Activated CD8-positive, alpha-beta T cell treated with anti-CD3 and anti-CD28 coated beads for 36 hours (primary cell): ENCODE measurements around the gene RAC2. TPM values are rescaled to one million over a fixed set of nuclear protein-coding genes. Genes with fewer than 3 reads are reported as not detected.
A peak's percentile ranks its signal among the peaks of the same experiment; 100 is the strongest.

Source experiments
- ATAC-seq: fragments of 200-7000 bp; cut with Tn5 transposase; one replicate; pipeline ENCODE4 v1.10.0; 2021; ENCODE audit warnings: mild to moderate bottlenecking, moderate library complexity
- CTCF ChIA-PET: fragments of 350-600 bp; sonication (Branson Sonifier 250); formaldehyde crosslinking; loops from one replicate; lab custom pipeline; 2021; ENCODE audit warnings: antibody characterized with exemption; lab: Charles Lee
- POLR2A ChIA-PET: fragments of 350-600 bp; sonication (Branson Sonifier 250); formaldehyde crosslinking; loops from one replicate; lab custom pipeline; 2021; ENCODE audit warnings: antibody characterized with exemption; lab: Charles Lee
- DNase-seq: peaks from one replicate; pipeline ENCODE4 v3.0.0-alpha.2; 2020
- H3K27ac Mint-ChIP-seq: one replicate; pipeline ENCODE4 v1.8.0; 2021; ENCODE audit warnings: mild to moderate bottlenecking, mixed read lengths
- H3K27me3 Mint-ChIP-seq: one replicate; pipeline ENCODE4 v1.8.0; 2021; ENCODE audit warnings: mixed read lengths
- H3K36me3 Mint-ChIP-seq: one replicate; pipeline ENCODE4 v1.8.0; 2021; ENCODE audit warnings: low read depth, mixed read lengths
- H3K4me1 Mint-ChIP-seq: one replicate; pipeline ENCODE4 v1.8.0; 2021; ENCODE audit warnings: low read depth, mixed read lengths
- H3K4me3 Mint-ChIP-seq: one replicate; pipeline ENCODE4 v1.8.0; 2021; ENCODE audit warnings: mild to moderate bottlenecking, moderate library complexity, mixed read lengths
- H3K9me3 Mint-ChIP-seq: one replicate; pipeline ENCODE4 v1.8.0; 2021; ENCODE audit warnings: mixed read lengths
- CTCF ChIP-seq: fragments of 200-600 bp; IDR thresholded peaks from one replicate; pipeline ENCODE4 v1.8.0; 2022; ENCODE audit warnings: antibody characterized with exemption, mild to moderate bottlenecking
- intact Hi-C: fragments of 100-400 bp; cut with micrococcal nuclease; formaldehyde crosslinking; loops from one replicate; pipeline ENCODE4 v1.10.0; 2022
- total RNA-seq, 2 experiments: library from RNA; stranded (reverse); gene quantifications; one replicate each; pipeline ENCODE4 v1.2.3, GENCODE V29; 2021

Gene RAC2
- total RNA-seq, 2 experiments from 2014 or later: 699 to 717 TPM

GRCh38 chr22:37240240-37240940 is 3.7 kb downstream of the RAC2 start:
- intact Hi-C loops: no loop called here
- H3K9me3 Mint-ChIP-seq: no peaks in the 10 kb centered on the region
- POLR2A ChIA-PET: interaction anchor here (0.8 to 9.5 kb wide), 8 partner anchors 9 to 160 kb away, joined by 3 to 209 read pairs (median 6); partner anchors contain the start of gene IL2RB
- TF ChIP-seq CTCF: no peak
- peaks cover 87% of the 10 kb centered on the region for H3K36me3 Mint-ChIP-seq
- ATAC-seq: no peak
- H3K27me3 Mint-ChIP-seq: no peaks in the 10 kb centered on the region
- no peak for DNase-seq
- H3K4me1 Mint-ChIP-seq: peaks cover 68% of the 10 kb centered on the region
- peak overlapping the region; percentile 97 for H3K27ac Mint-ChIP-seq
- peak overlapping the region; percentile 98 for H3K4me3 Mint-ChIP-seq
- CTCF ChIA-PET: interaction anchor here (0.7 to 12.0 kb wide), 7 partner anchors 11 to 220 kb away, joined by 4 to 154 read pairs (median 5); no protein-coding TSS in a partner anchor

GRCh38 chr22:37239336-37240239 is 4.5 kb downstream of the RAC2 start:
- Mint-ChIP-seq H3K4me1 (peaks cover 68% of the 10 kb centered on the region), H3K27me3 (no peaks in the 10 kb centered on the region), H3K9me3 (no peaks in the 10 kb centered on the region), H3K36me3 (peaks cover 95% of the 10 kb centered on the region), H3K27ac (peak overlapping the region; percentile 97), H3K4me3 (peak overlapping the region; percentile 98)
- intact Hi-C loops: no loop called here
- DNase-seq (no peak), ATAC-seq (no peak)
- ChIA-PET POLR2A (interaction anchor here (0.6 to 9.5 kb wide), 8 partner anchors 8 to 160 kb away, joined by 3 to 209 read pairs (median 5); no protein-coding TSS in a partner anchor), CTCF (interaction anchor here (1.0 to 12.0 kb wide), 9 partner anchors 11 to 78 kb away, joined by 3 to 154 read pairs (median 4); no protein-coding TSS in a partner anchor)
- TF ChIP-seq CTCF: no peak

- peaks cover 98% of the 10 kb centered on the region for H3K36me3 Mint-ChIP-seq
- H3K4me1 Mint-ChIP-seq: peaks cover 84% of the 10 kb centered on the region
- no peak for TF ChIP-seq CTCF
- CTCF ChIA-PET: interaction anchor here (1.0 to 12.0 kb wide), 8 partner anchors 9 to 88 kb away, joined by 3 to 154 read pairs (median 8); partner anchors contain the start of gene IL2RB
- ATAC-seq (no peak), DNase-seq (peak; percentile 22)
- H3K27me3 Mint-ChIP-seq: no peaks in the 10 kb centered on the region
- H3K9me3 Mint-ChIP-seq: no peaks in the 10 kb centered on the region
- H3K4me3 Mint-ChIP-seq: peak overlapping the region; percentile 98
- POLR2A ChIA-PET: interaction anchor here (0.7 to 9.5 kb wide), 8 partner anchors 6 to 709 kb away, joined by 3 to 209 read pairs (median 4); no protein-coding TSS in a partner anchor
- intact Hi-C loops: no loop called here
- H3K27ac Mint-ChIP-seq: peak overlapping the region; percentile 97
Observed at GRCh38 chr22:37237371-37238268, 6.4 kb downstream of the RAC2 start.

GRCh38 chr22:37235897-37236607 is 8.0 kb downstream of the RAC2 start:
- POLR2A ChIA-PET: no interaction called here
- Mint-ChIP-seq H3K36me3 (peaks cover 98% of the 10 kb centered on the region), H3K4me3 (peak overlapping the region; percentile 98), H3K9me3 (no peaks in the 10 kb centered on the region), H3K27ac (peak overlapping the region; percentile 97), H3K27me3 (no peaks in the 10 kb centered on the region), H3K4me1 (peaks cover 95% of the 10 kb centered on the region)
- CTCF ChIA-PET: no interaction called here
- TF ChIP-seq CTCF: no peak
- DNase-seq (peak; percentile 37), ATAC-seq (no peak)
- intact Hi-C loops: no loop called here
